Fibroblast of the aortic adventitia (primary cell): Measurements from ENCODE around the gene RBMXL2. TPM values are rescaled to one million over a fixed set of nuclear protein-coding genes. Genes with fewer than 3 reads are reported as not detected.

ENCODE experiments used
- DNase-seq: peaks from one replicate; pipeline ENCODE4 v3.0.0-alpha.2; 2010; ENCODE audit warnings: low read depth
- H3K4me3 ChIP-seq: 2 replicates; pipeline ENCODE4 v1.5.1; 2011; ENCODE audit warnings: low read depth, mild to moderate bottlenecking, control low read depth, low read length, moderate library complexity
- total RNA-seq: library from RNA; depleted of rRNA; stranded (reverse); fragments of >200 nt; gene quantifications from 2 replicates; pipeline ENCODE4 v1.2.3, GENCODE V29; 2012; ENCODE audit warnings: low replicate concordance
- TF ChIP-seq, protein P1 (sequence below): IDR thresholded peaks from 2 replicates; pipeline ENCODE4 v1.5.1; 2011; ENCODE audit warnings: mild to moderate bottlenecking, low read length, control low read depth, inconsistent platforms; ENCODE audit not compliant: insufficient read depth

Gene RBMXL2
- total RNA-seq, 1 donor, result not detected

DNA sequence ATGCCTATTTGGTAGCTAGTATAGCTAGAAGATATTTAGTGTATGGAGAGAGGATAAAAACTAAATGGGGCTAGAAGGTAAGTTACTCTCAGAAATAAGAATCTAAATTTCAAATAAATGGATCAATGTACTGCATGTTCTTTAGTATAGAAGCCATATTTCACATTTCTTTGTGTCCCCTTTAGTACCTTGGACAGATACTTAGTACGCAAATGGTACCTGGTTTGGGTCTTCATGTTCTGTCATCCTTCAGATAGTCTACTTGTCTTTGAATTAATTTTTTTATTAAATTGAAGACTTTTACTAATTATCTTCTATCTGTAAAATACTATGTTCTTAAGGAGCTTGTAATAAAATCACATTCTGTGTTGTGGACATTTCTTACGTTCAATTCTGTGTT is 26.3 kb upstream of the RBMXL2 start:
- no peak for DNase-seq
- H3K4me3 ChIP-seq, result no peak overlapping the region
- TF ChIP-seq, protein P1, sequence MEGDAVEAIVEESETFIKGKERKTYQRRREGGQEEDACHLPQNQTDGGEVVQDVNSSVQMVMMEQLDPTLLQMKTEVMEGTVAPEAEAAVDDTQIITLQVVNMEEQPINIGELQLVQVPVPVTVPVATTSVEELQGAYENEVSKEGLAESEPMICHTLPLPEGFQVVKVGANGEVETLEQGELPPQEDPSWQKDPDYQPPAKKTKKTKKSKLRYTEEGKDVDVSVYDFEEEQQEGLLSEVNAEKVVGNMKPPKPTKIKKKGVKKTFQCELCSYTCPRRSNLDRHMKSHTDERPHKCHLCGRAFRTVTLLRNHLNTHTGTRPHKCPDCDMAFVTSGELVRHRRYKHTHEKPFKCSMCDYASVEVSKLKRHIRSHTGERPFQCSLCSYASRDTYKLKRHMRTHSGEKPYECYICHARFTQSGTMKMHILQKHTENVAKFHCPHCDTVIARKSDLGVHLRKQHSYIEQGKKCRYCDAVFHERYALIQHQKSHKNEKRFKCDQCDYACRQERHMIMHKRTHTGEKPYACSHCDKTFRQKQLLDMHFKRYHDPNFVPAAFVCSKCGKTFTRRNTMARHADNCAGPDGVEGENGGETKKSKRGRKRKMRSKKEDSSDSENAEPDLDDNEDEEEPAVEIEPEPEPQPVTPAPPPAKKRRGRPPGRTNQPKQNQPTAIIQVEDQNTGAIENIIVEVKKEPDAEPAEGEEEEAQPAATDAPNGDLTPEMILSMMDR, result no peak

- DNase-seq, result no peak
- TF ChIP-seq, protein P1, result no peak
Measured at GRCh38 chr11:7072401-7073028, 16.3 kb upstream of the RBMXL2 start.

GRCh38 chr11:7077101-7077500 is 11.7 kb upstream of the RBMXL2 start:
- no peak overlapping the region for H3K4me3 ChIP-seq
- TF ChIP-seq, protein P1, result no peak
- no peak for DNase-seq

More at GRCh38 chr11:7072401-7073028, 16.3 kb upstream of the RBMXL2 start:
- no peak overlapping the region for H3K4me3 ChIP-seq

DNA sequence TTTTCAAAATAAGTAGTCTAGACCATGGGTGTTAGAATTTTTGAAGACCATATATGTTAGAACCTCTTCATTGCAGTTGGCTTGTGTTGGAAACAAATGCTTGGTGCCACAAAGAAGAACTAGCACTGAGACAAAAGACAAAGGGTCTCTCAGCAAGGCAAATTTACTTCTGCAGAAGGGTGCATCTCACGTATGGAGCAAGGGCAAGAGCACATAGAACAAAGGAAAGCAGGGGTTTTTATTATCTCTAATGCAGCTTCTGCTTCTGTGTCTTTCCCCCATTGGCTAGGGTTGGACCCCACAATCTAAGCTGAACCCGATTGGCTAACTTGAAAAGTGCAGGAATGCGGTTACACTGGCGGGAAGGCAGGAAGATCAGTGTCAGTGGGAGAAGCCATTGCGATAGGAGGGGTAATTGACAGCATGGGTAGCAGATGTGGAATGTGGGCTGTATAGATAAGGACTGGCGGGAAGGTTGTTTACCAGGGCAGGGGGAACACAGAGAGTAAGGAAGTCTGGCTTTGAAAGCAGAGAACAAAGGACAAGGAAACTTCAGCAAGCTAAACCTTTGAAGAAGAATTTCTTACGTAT is 9.2 kb upstream of the RBMXL2 start:
- no peak for DNase-seq
- TF ChIP-seq, protein P1, result no peak
- H3K4me3 ChIP-seq, result no peak overlapping the region

DNA sequence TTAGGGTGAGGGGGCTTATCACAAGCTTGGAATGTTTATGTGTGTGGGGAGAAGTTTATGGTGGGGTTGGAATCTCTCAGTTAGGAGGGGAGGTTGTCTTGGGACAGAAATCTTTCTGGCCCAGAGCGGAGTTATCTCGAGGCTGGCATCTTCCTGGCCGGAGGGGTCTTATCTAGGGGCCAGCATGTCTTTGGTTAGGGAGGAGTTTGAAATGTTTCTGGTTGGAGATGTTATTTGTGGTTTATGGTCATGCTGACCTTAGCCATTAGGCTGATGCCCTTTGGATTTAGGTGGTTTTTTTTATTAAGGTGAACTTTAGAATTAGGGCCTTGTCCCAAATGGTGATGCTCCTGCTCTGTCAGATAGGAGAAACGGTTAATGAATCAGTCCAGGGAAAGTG is 7.9 kb upstream of the RBMXL2 start:
- DNase-seq, result no peak
- H3K4me3 ChIP-seq, result no peak overlapping the region
- TF ChIP-seq, protein P1, result no peak

DNA sequence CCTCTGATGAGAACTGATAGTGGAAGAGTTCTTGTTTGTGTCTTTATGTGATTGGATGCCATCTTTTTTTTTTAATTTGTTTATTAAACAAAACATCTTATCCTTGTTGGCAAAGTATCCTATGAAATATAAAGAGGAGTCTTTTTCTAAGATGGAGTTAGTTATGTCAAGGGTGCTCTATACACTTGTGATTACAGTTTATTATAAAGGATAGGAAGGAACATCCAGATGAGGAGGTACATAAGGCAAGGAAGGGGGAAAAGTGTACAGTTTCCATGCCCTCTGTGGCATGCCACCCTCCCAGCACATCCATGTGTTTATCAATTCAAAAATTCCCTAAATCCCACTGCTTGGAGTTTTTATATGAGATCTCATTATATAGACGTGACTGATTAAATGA is 7.4 kb upstream of the RBMXL2 start:
- TF ChIP-seq, protein P1, result no peak
- no peak for DNase-seq
- no peak overlapping the region for H3K4me3 ChIP-seq
